ENCODE data around the gene SOX12. TPM values are rescaled to one million over a fixed set of nuclear protein-coding genes. Genes with fewer than 3 reads are reported as not detected.

SOX12 gene
- total RNA-seq, 1 experiment from 2014 or later: 59.1 TPM

GRCh38 chr20:324177-325044 lies 941 bp upstream of the SOX12 start (continued):
- 0 out of 2 replicates have a peak, but pooled peaks have one; percentile 47 for TF ChIP-seq ATF2 (CRISPR knock-in tag; IDR thresholded peaks at IDR 0.05; ENCODE audit: borderline replicate concordance, low read depth)

GRCh38 chr20:325889-326644 lies 715 bp downstream of the SOX12 start:
- peaks cover 59% of the 10 kb centered on the region for H3K4me1 Mint-ChIP-seq
- H3K27me3 Mint-ChIP-seq (ENCODE audit: low read depth): no peaks in the 10 kb centered on the region
- peak overlapping the region; percentile 86; the same call in 1 of the 2 replicates for H3K27ac Mint-ChIP-seq
- no peak for ATAC-seq
- ChIA-PET CTCF (interaction anchor here (0.6 to 3.9 kb wide), 5 partner anchors 17 to 60 kb away, joined by 3 to 55 read pairs (median 12); no protein-coding TSS in a partner anchor), POLR2A (interaction anchor here (1.9 to 5.0 kb wide), 5 partner anchors 16 to 47 kb away, joined by 7 to 110 read pairs (median 22); partner anchors contain the start of genes NRSN2 and ZCCHC3)
- H3K9me3 Mint-ChIP-seq: no peaks in the 10 kb centered on the region
- peaks cover 16% of the 10 kb centered on the region for H3K36me3 Mint-ChIP-seq
- DNase-seq (ENCODE audit: low spot score): peak; percentile 70
- H3K4me3 Mint-ChIP-seq: peak overlapping the region; percentile 87
- TF ChIP-seq JAZF1 (CRISPR knock-in tag; IDR thresholded peaks at IDR 0.05) (no peak), USF1 (CRISPR knock-in tag; IDR thresholded peaks at IDR 0.05) (no peak), ZBTB43 (CRISPR knock-in tag; IDR thresholded peaks at IDR 0.05) (0 out of 2 replicates have a peak, but pooled peaks have one; percentile 55), ERG (CRISPR knock-in tag; IDR thresholded peaks at IDR 0.05) (no peak), MYBL2 (CRISPR knock-in tag; IDR thresholded peaks at IDR 0.05) (no peak), FOXP1 (CRISPR knock-in tag; IDR thresholded peaks at IDR 0.05; ENCODE audit: borderline replicate concordance) (no peak; the same call in 1 of the 2 replicates), CDX4 (CRISPR knock-in tag; IDR thresholded peaks at IDR 0.05; ENCODE audit: borderline replicate concordance) (no peak), ZNF232 (CRISPR knock-in tag; IDR thresholded peaks at IDR 0.05) (peak; percentile 30; the same call in 1 of the 2 replicates), ZNF423 (CRISPR knock-in tag; IDR thresholded peaks at IDR 0.05) (no peak), ATF6 (CRISPR knock-in tag; IDR thresholded peaks at IDR 0.05) (no peak), CREM (CRISPR knock-in tag; IDR thresholded peaks at IDR 0.05) (no peak; the same call in none of the 2 replicates), ETV6 (CRISPR knock-in tag; IDR thresholded peaks at IDR 0.05) (peak; percentile 31; the same call in 1 of the 2 replicates), HMGXB4 (CRISPR knock-in tag; IDR thresholded peaks at IDR 0.05) (no peak; the same call in 1 of the 2 replicates), JUN (CRISPR knock-in tag; IDR thresholded peaks at IDR 0.05) (no peak), SOX15 (CRISPR knock-in tag; IDR thresholded peaks at IDR 0.05) (no peak), ZNF121 (CRISPR knock-in tag; IDR thresholded peaks at IDR 0.05) (no peak), IRF1 (CRISPR knock-in tag; IDR thresholded peaks at IDR 0.05) (no peak), E2F5 (CRISPR knock-in tag; IDR thresholded peaks at IDR 0.05) (no peak), KAT7 (CRISPR knock-in tag; IDR thresholded peaks at IDR 0.05; ENCODE audit: borderline replicate concordance) (peak; percentile 37; the same call in 1 of the 2 replicates), ZNF263 (CRISPR knock-in tag; IDR thresholded peaks at IDR 0.05; ENCODE audit: low read depth) (0 out of 2 replicates have a peak, but pooled peaks have one; percentile 16), GABPB1 (CRISPR knock-in tag; IDR thresholded peaks at IDR 0.05) (peak; percentile 25)

Data from WTC11 (cell line).